GM18526 (cell line): ENCODE results near the gene PRKAR2B.

Experiments used
- POLR2A ChIP-seq: IDR thresholded peaks from 3 replicates; pipeline ENCODE4 v1.6.1; 2011; ENCODE audit not compliant: insufficient read length; ENCODE audit errors: extremely low read depth

Gene PRKAR2B

GRCh38 chr7:107149863-107150262 is 105.4 kb downstream of the PRKAR2B start:
- no peak for TF ChIP-seq POLR2A

GRCh38 chr7:107150375-107151073 is 106.0 kb downstream of the PRKAR2B start:
- TF ChIP-seq POLR2A: no peak

- TF ChIP-seq POLR2A: no peak
These were observed 107.0 kb downstream of the PRKAR2B start for GRCh38 chr7:107151538-107151937.

- TF ChIP-seq POLR2A: no peak
These were observed 107.5 kb downstream of the PRKAR2B start for GRCh38 chr7:107152011-107152410.

GRCh38 chr7:107154826-107155225 is 110.3 kb downstream of the PRKAR2B start:
- no peak for TF ChIP-seq POLR2A

- TF ChIP-seq POLR2A: no peak
These were observed 112.6 kb downstream of the PRKAR2B start for GRCh38 chr7:107157091-107157490.

GRCh38 chr7:107158028-107158427 is 113.5 kb downstream of the PRKAR2B start:
- TF ChIP-seq POLR2A: no peak

- TF ChIP-seq POLR2A: no peak
These were observed 115.9 kb downstream of the PRKAR2B start for GRCh38 chr7:107160389-107160788.

- TF ChIP-seq POLR2A: no peak
These were observed 116.9 kb downstream of the PRKAR2B start for GRCh38 chr7:107161415-107161814.

GRCh38 chr7:107162475-107162874 is 118.0 kb downstream of the PRKAR2B start:
- no peak for TF ChIP-seq POLR2A

- no peak for TF ChIP-seq POLR2A
These were observed 119.6 kb downstream of the PRKAR2B start for GRCh38 chr7:107164092-107164491.

- TF ChIP-seq POLR2A: no peak
These were observed 120.8 kb downstream of the PRKAR2B start for GRCh38 chr7:107165341-107165740.

- no peak for TF ChIP-seq POLR2A
These were observed 122.4 kb downstream of the PRKAR2B start for GRCh38 chr7:107166736-107167426.

- TF ChIP-seq POLR2A: no peak
These were observed 123.2 kb downstream of the PRKAR2B start for GRCh38 chr7:107167483-107168232.

GRCh38 chr7:107168233-107169119 is 124.0 kb downstream of the PRKAR2B start, which contains the start of gene HBP1:
Gene HBP1, plus strand, starts transcription at chr7:107169003. Its CDS starts 10,891 bp downstream, at chr7:107179894.
- TF ChIP-seq POLR2A: peak; percentile 39
